ENCODE results near the gene ADGRG1. TPM values are rescaled to one million over a fixed set of nuclear protein-coding genes. Genes with fewer than 3 reads are reported as not detected.

ADGRG1 gene
- polyA plus RNA-seq, 1 of the 3 experiments (the other 2 are of a cell fraction) = 7.4 TPM

DNA sequence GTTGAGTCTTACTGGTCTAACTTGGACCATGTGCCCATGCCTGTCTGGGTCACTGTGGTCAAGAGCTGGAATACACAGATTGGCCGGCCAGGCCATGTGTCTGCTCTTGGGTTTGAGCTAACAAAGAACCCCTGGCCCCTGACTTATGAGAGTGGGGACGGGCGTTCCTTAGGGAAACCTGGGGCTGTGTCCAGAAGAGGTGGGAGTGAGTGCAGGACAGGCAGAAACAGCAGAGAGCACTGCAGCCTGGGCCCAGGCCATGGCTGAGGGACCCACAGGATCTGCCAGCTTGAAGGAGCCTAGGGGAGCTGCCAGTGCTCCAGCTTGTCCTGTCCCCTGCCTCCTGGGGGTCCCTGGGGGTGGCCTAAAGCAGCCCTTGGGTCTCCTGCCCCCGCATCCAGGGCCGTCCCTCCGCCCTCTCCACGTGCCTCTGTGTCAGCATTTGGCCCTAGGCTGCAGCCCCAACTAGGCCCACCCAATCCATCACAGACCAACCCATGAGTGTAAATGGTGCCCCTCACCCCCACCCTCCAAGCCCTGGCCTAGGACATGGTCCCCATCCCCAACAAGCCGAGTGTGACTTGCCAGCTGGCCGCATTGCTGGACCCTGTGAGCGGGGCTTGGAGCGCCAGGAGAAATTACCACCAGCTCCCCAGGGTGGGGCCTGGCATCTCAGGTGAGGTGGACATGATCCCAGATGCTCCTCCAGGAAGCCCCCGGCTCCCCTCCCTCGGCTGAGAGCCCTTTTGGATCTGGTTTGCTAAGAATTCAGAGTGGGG, 53.7 kb downstream of the ADGRG1 start:
- H3F3A ChIP-seq (replicated peaks; ENCODE audit: insufficient read depth) = no peaks in the 10 kb centered on the region
- ChIA-PET POLR2A (no interaction called here), CTCF (interaction anchor here (0.9 to 1.5 kb wide), 2 partner anchors 33 to 91 kb away, joined by 3 to 5 read pairs; no protein-coding TSS in a partner anchor)
- peaks cover 0 to 3% of the 10 kb centered on the region in 2 experiments; a peak in 1 of 4 replicates for H3K4me1 ChIP-seq (ENCODE audit: control insufficient read depth in 1 of 2, insufficient read depth in 2 of 2, low read depth in 1 of 2, low read length in 1 of 2)
- no peak for DNase-seq
- H3K4me3 ChIP-seq (ENCODE audit: low read depth in 2 of 2, low read length in 1 of 2) = no peak overlapping the region
- H3K9me2 ChIP-seq = no peaks in the 10 kb centered on the region
- H3K9me3 ChIP-seq = no peaks in the 10 kb centered on the region
- no peak overlapping the region for H2AFZ ChIP-seq (ENCODE audit: low read depth)
- 58% methylated on average over 4 of the region's 13 CpGs for WGBS (ENCODE audit: low lambda C conversion rate)
- H3K27ac ChIP-seq (ENCODE audit: low read depth in 2 of 2, low read length in 1 of 2) = no peak overlapping the region
- no peaks in the 10 kb centered on the region for H4K20me1 ChIP-seq (ENCODE audit: insufficient read depth)
- no peak for TF ChIP-seq MXI1 (IDR thresholded peaks at IDR 0.05; ENCODE audit: low read depth, low read length)
- TF ChIP-seq TEAD4 (IDR thresholded peaks at IDR 0.05; ENCODE audit: borderline replicate concordance, insufficient read depth) = no peak
- TF ChIP-seq, protein P1, sequence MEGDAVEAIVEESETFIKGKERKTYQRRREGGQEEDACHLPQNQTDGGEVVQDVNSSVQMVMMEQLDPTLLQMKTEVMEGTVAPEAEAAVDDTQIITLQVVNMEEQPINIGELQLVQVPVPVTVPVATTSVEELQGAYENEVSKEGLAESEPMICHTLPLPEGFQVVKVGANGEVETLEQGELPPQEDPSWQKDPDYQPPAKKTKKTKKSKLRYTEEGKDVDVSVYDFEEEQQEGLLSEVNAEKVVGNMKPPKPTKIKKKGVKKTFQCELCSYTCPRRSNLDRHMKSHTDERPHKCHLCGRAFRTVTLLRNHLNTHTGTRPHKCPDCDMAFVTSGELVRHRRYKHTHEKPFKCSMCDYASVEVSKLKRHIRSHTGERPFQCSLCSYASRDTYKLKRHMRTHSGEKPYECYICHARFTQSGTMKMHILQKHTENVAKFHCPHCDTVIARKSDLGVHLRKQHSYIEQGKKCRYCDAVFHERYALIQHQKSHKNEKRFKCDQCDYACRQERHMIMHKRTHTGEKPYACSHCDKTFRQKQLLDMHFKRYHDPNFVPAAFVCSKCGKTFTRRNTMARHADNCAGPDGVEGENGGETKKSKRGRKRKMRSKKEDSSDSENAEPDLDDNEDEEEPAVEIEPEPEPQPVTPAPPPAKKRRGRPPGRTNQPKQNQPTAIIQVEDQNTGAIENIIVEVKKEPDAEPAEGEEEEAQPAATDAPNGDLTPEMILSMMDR (IDR thresholded peaks at IDR 0.05) = no peak
- no peak for TF ChIP-seq FOSL2 (IDR thresholded peaks at IDR 0.05; ENCODE audit: borderline replicate concordance, low read depth)
- TF ChIP-seq NRF1 (IDR thresholded peaks at IDR 0.05; ENCODE audit: low read depth, low read length) = no peak
- TF ChIP-seq, protein P2, sequence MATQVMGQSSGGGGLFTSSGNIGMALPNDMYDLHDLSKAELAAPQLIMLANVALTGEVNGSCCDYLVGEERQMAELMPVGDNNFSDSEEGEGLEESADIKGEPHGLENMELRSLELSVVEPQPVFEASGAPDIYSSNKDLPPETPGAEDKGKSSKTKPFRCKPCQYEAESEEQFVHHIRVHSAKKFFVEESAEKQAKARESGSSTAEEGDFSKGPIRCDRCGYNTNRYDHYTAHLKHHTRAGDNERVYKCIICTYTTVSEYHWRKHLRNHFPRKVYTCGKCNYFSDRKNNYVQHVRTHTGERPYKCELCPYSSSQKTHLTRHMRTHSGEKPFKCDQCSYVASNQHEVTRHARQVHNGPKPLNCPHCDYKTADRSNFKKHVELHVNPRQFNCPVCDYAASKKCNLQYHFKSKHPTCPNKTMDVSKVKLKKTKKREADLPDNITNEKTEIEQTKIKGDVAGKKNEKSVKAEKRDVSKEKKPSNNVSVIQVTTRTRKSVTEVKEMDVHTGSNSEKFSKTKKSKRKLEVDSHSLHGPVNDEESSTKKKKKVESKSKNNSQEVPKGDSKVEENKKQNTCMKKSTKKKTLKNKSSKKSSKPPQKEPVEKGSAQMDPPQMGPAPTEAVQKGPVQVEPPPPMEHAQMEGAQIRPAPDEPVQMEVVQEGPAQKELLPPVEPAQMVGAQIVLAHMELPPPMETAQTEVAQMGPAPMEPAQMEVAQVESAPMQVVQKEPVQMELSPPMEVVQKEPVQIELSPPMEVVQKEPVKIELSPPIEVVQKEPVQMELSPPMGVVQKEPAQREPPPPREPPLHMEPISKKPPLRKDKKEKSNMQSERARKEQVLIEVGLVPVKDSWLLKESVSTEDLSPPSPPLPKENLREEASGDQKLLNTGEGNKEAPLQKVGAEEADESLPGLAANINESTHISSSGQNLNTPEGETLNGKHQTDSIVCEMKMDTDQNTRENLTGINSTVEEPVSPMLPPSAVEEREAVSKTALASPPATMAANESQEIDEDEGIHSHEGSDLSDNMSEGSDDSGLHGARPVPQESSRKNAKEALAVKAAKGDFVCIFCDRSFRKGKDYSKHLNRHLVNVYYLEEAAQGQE (IDR thresholded peaks at IDR 0.05; ENCODE audit: low read depth, low read length) = no peak
- TF ChIP-seq, protein P3, sequence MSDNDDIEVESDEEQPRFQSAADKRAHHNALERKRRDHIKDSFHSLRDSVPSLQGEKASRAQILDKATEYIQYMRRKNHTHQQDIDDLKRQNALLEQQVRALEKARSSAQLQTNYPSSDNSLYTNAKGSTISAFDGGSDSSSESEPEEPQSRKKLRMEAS (IDR thresholded peaks at IDR 0.05; ENCODE audit: low read depth) = no peak
- no peak for TF ChIP-seq RFX5 (IDR thresholded peaks at IDR 0.05; ENCODE audit: low read length)
- TF ChIP-seq RAD21 (IDR thresholded peaks at IDR 0.05; ENCODE audit: low read length) = no peak
- TF ChIP-seq TCF12 (IDR thresholded peaks at IDR 0.05) = no peak
- no peak for TF ChIP-seq EP300 (IDR thresholded peaks at IDR 0.05; ENCODE audit: borderline replicate concordance in 1 of 2, low read depth in 1 of 2, low read length in 1 of 2)
- TF ChIP-seq YY1 (IDR thresholded peaks at IDR 0.05; ENCODE audit: low read depth) = no peak
- TF ChIP-seq NFIC (IDR thresholded peaks at IDR 0.05; ENCODE audit: borderline replicate concordance) = no peak
- TF ChIP-seq POLR2AphosphoS5 (IDR thresholded peaks at IDR 0.05; ENCODE audit: low read depth, low read length) = no peak
- TF ChIP-seq, protein P4, sequence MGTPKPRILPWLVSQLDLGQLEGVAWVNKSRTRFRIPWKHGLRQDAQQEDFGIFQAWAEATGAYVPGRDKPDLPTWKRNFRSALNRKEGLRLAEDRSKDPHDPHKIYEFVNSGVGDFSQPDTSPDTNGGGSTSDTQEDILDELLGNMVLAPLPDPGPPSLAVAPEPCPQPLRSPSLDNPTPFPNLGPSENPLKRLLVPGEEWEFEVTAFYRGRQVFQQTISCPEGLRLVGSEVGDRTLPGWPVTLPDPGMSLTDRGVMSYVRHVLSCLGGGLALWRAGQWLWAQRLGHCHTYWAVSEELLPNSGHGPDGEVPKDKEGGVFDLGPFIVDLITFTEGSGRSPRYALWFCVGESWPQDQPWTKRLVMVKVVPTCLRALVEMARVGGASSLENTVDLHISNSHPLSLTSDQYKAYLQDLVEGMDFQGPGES (IDR thresholded peaks at IDR 0.05; ENCODE audit: low read depth, low read length) = no peak
- TF ChIP-seq, protein P5, sequence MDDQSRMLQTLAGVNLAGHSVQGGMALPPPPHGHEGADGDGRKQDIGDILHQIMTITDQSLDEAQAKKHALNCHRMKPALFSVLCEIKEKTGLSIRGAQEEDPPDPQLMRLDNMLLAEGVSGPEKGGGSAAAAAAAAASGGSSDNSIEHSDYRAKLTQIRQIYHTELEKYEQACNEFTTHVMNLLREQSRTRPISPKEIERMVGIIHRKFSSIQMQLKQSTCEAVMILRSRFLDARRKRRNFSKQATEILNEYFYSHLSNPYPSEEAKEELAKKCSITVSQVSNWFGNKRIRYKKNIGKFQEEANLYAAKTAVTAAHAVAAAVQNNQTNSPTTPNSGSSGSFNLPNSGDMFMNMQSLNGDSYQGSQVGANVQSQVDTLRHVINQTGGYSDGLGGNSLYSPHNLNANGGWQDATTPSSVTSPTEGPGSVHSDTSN (IDR thresholded peaks at IDR 0.05) = no peak
- H3K4me2 ChIP-seq = no peak overlapping the region
- no peaks in the 10 kb centered on the region for H3K79me2 ChIP-seq (ENCODE audit: insufficient read depth)
- H3K9ac ChIP-seq = no peak overlapping the region
- no peaks in the 10 kb centered on the region for H3K27me3 ChIP-seq (ENCODE audit: insufficient read depth)
- no peaks in the 10 kb centered on the region for H3K36me3 ChIP-seq (replicated peaks in 1 of 2; ENCODE audit: control insufficient read depth in 1 of 2, insufficient read depth in 2 of 2, low read length in 1 of 2)
